Measurements from ENCODE around the gene CEP112.

DNA sequence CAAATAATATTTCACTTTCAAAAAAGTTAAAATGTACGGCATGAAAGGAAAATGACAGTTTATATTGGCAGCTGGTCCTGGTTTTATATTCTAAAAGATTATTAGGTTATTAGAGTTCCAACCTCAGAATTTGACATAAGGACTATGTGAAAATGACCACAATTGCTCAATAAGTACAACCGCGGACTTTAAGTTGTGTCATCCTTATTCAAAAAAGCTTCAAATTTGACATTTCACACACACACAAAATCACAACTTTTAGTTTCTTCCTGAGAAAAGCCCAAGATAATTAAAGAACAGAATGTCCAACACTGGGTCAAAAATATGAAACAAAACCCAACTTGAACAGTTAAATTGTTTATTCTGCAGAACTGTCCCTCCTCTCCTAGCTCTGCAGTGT, 497.3 kb downstream of the CEP112 start:
- TF ChIP-seq REST (IDR thresholded peaks at IDR 0.05; ENCODE audit: unreplicated experiment) (no peak), POLR2AphosphoS5 (IDR thresholded peaks at IDR 0.05; ENCODE audit: low read depth) (no peak), EZH2 (IDR thresholded peaks at IDR 0.05; ENCODE audit: low read depth, unreplicated experiment) (no peak), EZH2phosphoT487 (IDR thresholded peaks at IDR 0.05; ENCODE audit: unreplicated experiment) (no peak)
- TF ChIP-seq, protein P1, sequence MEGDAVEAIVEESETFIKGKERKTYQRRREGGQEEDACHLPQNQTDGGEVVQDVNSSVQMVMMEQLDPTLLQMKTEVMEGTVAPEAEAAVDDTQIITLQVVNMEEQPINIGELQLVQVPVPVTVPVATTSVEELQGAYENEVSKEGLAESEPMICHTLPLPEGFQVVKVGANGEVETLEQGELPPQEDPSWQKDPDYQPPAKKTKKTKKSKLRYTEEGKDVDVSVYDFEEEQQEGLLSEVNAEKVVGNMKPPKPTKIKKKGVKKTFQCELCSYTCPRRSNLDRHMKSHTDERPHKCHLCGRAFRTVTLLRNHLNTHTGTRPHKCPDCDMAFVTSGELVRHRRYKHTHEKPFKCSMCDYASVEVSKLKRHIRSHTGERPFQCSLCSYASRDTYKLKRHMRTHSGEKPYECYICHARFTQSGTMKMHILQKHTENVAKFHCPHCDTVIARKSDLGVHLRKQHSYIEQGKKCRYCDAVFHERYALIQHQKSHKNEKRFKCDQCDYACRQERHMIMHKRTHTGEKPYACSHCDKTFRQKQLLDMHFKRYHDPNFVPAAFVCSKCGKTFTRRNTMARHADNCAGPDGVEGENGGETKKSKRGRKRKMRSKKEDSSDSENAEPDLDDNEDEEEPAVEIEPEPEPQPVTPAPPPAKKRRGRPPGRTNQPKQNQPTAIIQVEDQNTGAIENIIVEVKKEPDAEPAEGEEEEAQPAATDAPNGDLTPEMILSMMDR (conservative IDR thresholded peaks at IDR 0.05; ENCODE audit: low read depth in 2 of 2), result no peak
